DMS 273 treated with DMSO at 0.1 percent for 48 hours (cell line): ENCODE data around the gene CACNA1D.

Experiments
- DNase-seq: peaks from one replicate; lab custom pipeline; 2025; lab: John Stamatoyannopoulos, UW

Gene CACNA1D

GRCh38 chr3:53577506-53577905 lies 83.1 kb downstream of the CACNA1D start:
- no peak for DNase-seq

DNA sequence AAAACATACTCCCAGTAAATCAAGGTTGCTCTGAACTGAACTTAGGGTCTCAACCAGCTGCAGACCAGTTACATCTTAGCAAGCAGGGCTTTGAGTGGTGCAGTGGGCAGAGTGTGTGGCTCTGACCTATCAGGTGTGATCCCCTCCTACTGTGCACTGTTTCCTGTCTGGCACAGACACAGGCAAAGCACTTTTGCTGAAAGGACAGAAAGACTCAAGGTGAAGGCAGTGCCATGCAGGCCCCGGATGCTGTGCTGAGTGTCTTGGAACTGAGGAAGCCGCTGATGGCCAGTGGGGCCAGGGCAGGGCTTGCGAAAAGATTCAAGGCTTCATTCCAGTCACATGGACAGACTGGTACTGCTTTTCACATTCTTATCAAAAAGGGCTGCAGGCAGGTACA lies 85.2 kb downstream of the CACNA1D start:
- DNase-seq: no peak

GRCh38 chr3:53581671-53582070 lies 87.3 kb downstream of the CACNA1D start:
- no peak for DNase-seq

- DNase-seq: no peak
Measured at GRCh38 chr3:53583161-53583690, 88.8 kb downstream of the CACNA1D start.

GRCh38 chr3:53585049-53585448 lies 90.6 kb downstream of the CACNA1D start:
- DNase-seq: no peak

- no peak for DNase-seq
Measured at GRCh38 chr3:53585627-53586026, 91.2 kb downstream of the CACNA1D start.

GRCh38 chr3:53588122-53588521 lies 93.7 kb downstream of the CACNA1D start:
- DNase-seq: no peak

DNA sequence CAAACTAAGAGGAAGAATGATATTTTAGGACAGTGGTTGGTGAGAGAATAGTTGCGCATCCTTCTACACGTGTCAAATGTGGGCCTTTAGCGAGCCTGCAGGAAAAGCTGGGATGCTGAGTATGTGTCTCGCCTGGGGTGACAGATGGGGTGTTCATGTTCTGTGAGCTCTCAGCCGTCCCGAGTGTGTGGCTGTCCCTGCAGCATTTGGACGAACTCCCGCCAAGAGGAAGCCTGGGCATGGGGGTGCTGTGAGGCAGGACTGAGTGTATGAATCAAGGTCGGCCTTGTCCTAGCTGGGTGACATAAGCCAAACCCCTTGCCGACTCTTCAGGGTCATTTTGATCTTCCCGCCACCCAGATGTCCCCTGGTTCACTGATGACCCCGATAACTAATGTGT lies 94.8 kb downstream of the CACNA1D start:
- DNase-seq: no peak

GRCh38 chr3:53589806-53590205 lies 95.4 kb downstream of the CACNA1D start:
- no peak for DNase-seq

DNA sequence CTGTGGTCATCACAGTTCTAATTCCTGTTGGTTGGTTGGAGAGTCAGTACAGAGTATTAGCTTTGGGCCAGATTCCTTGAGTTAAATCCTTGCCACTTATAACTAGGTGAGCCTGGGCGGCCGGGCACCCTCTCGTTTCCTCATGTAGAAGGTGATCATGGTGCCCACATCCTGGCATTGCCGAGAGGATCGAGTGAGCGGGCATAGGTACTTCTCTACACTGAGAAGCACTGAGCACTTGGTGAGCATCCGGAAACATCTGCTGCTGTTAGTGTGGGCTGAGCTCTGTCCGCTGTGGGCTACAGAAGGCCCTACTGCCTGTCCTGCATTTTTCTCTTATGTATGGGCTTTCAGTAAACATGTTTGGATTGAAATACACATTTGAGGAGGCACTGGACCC lies 96.2 kb downstream of the CACNA1D start:
- DNase-seq: no peak

DNA sequence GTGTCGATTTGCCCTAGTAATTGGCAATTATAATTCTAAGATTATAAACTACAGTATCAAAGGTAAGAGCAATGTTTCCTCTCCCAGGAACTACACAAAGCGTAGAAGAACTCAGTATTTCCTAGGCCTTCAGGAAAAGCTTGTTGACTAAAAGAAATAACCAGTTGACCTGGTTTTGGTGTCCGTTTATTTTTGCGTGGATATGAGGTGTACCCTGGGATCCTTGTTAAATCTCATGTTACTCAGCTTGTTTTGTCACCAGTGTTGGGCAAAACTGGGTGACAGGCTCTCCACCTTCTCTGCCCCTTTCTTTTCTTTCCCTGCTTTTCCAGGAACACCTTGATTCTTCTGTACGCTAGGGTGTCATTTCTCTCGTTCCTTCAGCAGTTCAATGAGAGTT lies 97.2 kb downstream of the CACNA1D start:
- DNase-seq: no peak

DNA sequence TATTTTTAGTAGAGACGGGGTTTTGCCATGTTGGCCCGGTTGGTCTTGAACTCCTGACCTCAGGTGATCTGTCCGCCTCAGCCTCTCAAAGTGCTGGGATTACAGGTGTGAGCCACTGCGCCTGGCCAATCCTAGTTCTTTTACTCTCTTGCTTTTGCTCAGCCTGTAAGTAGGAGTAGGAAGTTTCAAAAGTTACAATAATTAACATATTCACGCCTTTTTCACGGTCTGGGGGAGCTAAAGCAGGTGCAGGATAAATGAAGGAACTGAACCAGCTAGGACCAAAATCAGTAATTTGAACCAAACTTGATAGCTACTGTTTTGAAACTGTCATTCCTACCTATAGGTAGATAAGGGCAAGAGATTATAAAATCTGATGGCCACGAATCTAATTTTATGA lies 98.5 kb downstream of the CACNA1D start:
- no peak for DNase-seq

DNA sequence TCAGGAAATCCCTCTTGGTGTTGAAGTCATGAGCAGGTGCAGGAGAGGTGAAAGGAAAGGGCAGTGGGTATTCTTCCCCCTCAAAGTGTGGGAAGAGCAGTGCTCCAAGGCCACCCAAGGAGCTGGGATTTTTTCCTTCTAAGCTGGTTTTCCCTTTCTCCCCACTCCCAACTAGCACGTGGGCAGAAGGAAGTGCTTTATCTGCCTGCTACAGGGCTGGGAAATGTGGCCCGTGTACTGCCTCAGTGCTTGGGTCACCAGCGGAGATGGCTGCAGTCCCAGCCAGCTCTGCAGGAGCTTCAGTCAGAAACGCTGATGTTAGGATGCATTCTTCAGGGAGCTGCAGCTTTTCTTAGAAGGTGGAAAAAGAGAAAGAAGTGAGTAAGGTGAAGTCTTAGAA lies 99.2 kb downstream of the CACNA1D start:
- no peak for DNase-seq

DNA sequence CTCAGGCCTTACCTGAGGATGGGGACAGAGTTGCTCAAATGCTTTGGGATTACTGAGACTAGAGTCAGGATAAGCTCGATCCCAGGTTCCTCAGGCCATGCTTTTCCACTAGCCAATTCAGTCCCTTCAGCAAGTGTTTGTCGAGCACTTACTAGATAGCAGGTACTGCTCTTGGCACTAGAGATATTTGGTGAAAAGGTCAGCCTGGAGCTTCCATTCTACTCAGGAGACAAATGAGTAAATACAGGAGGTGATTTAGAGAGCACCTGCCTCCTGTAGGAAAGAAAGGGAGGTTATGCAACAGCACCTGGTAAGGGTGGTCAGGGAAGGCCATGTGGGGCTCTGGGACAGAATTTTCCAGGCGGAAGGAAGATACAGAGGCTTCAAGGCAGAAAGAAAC lies 99.9 kb downstream of the CACNA1D start:
- no peak for DNase-seq

DNA sequence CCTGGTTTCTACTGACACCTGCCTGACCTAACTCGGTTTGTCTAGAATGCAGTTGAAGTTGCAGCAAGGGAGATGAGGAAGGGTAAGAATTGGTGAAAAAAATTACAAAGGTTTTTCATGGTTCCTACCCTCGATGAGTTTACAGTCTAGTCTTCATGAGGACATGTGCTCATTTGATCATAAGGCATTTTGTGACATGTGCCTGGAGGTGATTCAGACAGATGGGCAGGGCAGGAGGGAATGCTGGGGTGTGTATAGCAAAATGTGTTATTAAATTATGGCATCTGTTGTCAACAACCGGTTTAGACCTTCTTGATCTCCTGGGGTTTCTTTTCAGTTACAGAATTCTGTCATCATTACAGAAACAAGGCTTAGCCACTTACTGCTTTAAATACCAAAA lies 101.2 kb downstream of the CACNA1D start:
- no peak for DNase-seq

- no peak for DNase-seq
Measured at GRCh38 chr3:53597136-53597915, 102.9 kb downstream of the CACNA1D start.

GRCh38 chr3:53599771-53600170 lies 105.4 kb downstream of the CACNA1D start:
- no peak for DNase-seq

DNA sequence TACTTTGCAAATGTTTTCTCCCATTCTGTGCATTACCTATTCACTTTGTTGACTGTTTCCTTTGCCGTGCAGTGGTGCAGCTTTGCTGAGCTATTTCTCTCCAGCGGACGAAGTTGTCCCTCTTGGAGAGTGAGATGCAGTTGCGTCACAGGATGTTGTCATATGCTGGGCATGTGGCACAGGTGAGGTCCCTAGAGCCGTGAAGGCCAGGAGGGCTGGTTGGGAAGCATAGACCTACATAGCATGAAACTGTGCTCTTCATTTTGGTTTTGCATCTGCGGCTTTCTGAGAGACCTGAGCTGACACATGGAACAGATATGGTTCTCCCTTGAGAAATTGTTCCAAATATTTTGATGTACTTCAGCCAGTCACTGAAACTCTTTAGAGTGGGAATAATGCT lies 108.5 kb downstream of the CACNA1D start:
- no peak for DNase-seq

DNA sequence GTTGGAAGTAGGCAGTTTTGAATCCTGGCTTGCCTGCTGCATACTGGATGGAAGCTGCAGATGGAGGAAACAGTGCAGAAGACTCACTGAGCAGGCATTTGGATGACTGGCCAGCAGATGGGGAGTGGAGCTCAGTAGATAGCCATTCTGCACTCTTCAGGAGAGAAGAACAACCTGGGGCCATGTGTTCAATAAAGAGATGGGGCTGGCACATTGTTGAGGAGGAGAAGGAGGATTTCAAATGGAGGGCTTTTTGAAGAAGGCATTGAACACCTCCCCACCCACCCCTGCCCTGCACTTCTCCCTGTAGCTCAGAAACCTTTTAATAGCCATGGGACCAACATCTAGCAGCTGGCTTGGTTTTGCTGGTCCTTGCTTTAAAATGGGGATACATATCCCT lies 109.8 kb downstream of the CACNA1D start:
- no peak for DNase-seq

DNA sequence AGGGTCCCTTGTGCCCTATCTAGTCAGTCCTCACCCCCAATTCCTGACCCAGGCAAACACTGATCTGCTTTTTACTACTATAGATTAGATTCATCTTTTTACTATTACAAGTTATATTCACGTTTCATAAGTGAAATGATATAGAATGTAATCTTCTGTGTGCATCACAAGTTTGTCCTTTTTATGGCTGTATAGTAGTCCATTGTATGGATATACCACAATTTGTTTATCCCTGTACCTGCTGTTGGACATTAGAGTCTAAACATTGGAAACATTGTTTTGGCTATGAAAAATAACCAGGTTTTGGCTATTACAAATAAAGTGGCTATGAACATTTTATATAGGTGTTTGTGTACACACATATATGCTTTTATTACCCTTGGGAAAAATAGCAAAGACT lies 112.4 kb downstream of the CACNA1D start:
- no peak for DNase-seq

DNA sequence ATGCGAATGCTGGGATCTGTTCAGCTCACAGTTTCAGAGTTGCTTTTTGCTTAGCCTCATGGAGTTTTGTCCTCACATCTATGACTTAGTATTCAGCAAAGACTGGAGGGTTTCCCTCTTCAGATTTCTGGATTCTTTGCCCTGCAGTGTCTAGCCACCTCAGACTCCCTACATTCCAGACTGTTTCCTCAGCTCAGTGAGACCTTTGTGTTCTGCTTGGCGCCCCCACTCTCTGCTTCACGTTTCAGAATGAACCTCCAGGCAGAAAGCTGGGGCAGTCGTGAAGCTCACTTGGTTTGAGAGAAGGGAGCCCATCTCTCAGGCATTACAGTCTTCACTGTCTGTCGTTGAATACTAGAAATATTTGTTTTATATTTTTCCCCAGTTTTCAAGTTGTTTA lies 118.1 kb downstream of the CACNA1D start:
- DNase-seq: no peak

DNA sequence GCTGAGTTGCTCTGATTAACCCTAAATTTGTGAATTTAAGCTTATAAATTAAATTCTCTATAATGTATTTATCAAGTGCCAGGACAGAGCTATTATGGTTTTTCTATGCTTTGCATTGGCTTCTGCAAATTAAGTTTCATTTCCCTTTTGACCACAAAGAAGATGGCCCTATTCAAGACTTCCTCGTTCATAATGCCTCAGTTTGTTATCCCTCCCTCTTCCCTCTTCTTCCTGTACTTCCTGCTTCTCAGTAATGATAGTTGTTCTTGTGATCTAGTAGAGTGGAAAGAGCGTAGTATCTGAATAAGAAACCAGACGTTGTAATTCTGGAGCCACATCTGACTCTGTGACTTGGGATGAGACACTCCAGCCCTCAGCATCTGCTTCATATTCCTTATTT lies 118.7 kb downstream of the CACNA1D start:
- no peak for DNase-seq

DNA sequence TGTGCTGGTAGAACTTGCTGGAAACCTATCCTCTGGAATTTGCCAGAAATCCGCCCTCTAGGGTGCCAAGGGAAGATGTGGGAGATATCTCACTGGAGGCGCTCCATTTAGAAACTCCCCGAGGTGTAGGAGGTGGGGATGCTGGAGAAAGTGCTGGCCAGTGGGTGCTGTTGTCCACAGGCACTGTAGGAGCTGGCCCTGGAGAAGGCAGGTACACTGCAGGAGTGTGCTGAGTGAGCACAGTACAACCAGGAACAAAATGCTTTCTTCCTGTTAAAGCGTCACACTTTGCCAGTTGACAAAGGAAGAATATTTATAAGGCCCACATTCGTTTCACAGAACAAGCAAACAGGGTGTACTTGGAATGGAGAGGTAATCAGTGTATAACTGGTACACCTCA lies 119.9 kb downstream of the CACNA1D start:
- no peak for DNase-seq

- no peak for DNase-seq
Measured at GRCh38 chr3:53616321-53616720, 121.9 kb downstream of the CACNA1D start.
